ENCODE measurements around the gene SKAP1.
"Not testable (repeated sequence)": the region's sequence is repeated elsewhere in the genome, so short reads cannot be mapped to it uniquely, and the experiment has no call there.

The SKAP1 gene

DNA sequence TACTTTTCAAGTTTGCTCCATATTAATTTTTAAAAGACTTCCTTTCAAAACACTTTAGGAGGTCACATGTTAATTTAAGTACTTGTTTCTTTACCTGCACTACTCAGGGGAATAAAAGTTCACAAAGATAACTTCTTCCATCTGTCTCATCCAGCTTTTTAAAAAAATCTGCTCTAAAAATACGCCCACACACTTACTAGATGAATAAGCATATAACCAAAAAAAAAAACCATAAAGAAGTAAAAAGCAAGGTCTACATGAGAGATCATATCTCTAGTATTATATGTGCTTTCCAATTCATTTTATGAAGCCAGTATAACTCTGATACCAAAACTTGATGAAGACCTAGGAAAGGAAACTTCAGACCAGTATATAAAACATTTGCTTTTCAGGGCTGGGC, 17.2 kb downstream of the SKAP1 start:
- no peak for DNase-seq (ENCODE audit: low read depth)

DNA sequence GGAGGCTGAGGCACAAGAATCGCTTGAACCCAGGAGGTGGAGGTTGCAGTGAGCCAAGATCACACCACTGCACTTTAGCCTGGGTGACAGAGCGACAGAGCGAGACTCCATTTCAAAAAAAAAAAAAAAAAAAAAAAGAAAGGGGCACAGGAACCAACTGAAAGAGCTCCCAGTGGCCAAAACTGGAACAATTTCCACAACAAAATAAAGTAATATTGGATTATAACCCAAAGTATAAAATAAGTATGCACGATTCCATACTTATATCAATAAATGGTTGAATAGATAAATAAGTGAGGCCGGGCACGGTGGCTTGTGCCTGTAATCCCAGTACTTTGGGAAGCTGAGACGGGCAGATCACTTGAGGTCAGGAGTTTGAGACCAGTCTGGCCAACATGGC, 19.2 kb downstream of the SKAP1 start:
- not testable (repeated sequence) for DNase-seq (ENCODE audit: low read depth)

- DNase-seq (ENCODE audit: low read depth), result no peak
These were observed 20.4 kb downstream of the SKAP1 start for GRCh38 chr17:48409607-48410006.

DNA sequence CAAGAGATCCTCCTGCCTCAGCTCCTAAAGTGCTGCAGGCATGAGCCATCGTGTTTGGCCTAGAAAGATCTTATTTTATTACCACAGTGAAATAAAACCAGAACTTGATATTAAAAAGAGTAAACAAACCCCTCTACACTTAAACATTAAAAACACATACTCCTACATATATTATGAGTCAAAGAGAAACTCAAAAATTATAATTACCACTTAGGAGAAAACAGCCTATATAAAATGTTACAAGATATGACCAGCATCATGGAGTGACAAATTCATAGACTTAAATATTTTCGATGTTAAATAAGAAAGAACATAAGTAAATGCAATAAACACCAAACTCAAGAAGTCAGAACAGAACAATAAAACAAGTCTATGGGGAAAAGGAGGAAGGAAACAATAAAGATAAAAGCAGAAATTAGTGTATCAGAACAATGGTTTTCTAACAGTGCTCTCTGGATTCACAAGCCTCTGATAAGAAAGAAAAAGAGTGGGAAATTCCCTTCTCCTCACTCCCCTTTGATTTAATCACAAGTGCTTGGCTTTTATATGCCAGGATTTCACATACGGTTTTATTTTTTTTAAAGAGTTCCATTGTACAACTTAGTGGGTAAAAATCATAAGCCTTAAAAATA, 23.0 kb downstream of the SKAP1 start:
- DNase-seq (ENCODE audit: low read depth), result no peak

DNA sequence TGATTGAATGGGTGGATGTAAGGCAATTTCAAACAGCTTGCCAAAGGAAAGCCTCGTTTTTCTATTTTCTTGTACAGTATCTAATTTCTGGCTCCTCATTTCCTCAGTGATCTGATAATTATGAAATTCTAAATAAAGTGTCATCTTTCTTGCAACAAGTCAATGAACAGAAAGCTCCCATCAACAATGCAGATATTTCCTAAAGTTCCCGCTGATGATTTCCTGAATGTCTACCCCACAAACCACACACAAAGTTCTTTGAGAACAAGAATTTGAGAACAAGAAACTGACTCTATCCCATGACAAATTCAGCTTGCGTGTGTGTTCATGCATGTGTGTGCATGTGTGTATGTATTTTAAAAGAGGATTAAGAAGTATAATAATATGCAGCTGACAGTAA, 35.2 kb downstream of the SKAP1 start:
- DNase-seq (ENCODE audit: low read depth), result no peak

- DNase-seq (ENCODE audit: low read depth), result no peak
These were observed 36.7 kb downstream of the SKAP1 start for GRCh38 chr17:48393283-48393682.

- DNase-seq (ENCODE audit: low read depth), result no peak
These were observed 37.2 kb downstream of the SKAP1 start for GRCh38 chr17:48392857-48393256.

DNA sequence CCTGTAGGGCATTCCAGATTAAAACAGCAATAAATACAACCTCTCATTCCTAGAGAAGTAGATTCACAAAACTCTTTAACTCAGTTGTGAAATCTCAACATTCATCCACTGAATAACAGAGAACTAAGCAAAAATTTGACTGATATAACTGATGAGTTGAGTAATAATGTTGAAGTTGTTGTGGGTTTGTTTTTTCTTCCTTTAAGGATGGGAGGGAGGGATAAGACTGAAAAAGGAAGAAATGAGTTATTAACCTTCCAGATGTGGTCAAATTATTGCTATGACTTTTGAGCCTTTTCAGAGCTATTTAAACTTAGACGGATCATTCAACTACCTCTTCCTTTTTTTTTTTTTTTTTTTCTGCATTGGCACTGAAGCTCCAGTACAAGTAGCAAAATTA, 38.6 kb downstream of the SKAP1 start:
- no peak for DNase-seq (ENCODE audit: low read depth)

DNA sequence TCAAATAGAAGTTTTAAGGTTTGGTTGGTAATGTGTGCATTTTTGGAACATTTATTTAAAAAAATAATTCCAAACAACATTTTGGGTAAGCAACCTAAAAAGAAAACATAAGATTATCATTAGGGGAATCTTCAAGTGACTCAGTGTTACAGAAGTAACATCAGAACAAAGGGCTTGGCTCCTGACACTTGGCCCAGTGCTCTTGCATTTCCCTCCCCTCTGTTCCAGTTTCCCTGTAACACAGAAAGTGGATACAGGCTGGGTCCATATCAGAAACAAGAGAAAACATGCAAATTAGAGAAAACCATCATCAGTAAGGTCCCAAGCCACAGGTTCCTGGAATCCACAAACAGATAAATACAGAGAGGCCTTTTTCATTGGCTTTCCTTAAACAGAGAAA, 40.1 kb downstream of the SKAP1 start:
- DNase-seq (ENCODE audit: low read depth), result no peak

GRCh38 chr17:48388955-48389743, 40.9 kb downstream of the SKAP1 start:
- DNase-seq (ENCODE audit: low read depth), result no peak

- no peak for DNase-seq (ENCODE audit: low read depth)
These were observed 43.2 kb downstream of the SKAP1 start for GRCh38 chr17:48386826-48387225.

DNA sequence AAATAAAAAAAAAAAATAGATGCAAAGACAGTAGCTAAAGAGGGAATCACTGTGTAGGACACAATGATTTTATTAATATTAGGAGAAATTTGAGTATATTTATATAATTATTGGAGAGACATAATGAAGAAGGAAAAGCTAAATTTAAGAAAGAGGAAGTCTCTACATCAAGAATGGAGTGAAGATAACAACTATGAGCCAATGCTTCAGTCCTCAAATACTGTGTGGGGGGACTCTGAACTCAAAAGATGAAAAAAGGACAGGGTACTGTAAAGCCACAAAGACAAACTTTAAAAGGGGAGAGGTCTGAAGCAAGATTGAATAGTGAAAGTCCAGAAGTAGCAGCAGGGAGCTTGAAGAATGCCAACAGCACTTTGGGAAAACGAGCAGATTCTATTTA, 44.7 kb downstream of the SKAP1 start:
- DNase-seq (ENCODE audit: low read depth), result no peak

GRCh38 chr17:48384164-48384563, 45.9 kb downstream of the SKAP1 start:
- no peak for DNase-seq (ENCODE audit: low read depth)

- DNase-seq (ENCODE audit: low read depth), result no peak
These were observed 47.0 kb downstream of the SKAP1 start for GRCh38 chr17:48382989-48383388.

- DNase-seq (ENCODE audit: low read depth), result no peak
These were observed 51.2 kb downstream of the SKAP1 start for GRCh38 chr17:48378708-48379392.

DNA sequence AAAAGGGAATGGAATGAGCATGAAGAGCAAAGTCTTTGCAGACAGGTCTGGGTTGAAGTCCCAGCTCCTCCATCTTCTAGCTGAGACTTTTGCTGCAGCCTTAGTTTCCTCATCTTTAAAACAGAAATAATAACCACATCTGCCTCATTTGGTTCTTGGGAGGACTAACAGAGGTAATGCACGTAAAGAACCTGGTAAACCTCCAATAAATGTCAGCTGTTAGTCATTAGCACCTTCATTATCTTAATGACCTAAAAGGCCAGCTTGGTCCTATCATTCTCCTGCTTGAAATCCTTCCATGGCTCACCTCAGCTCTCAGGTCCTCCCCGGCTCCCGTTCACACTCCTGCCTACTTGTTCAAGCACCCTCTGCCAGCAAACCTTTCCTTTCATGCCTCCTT, 51.8 kb downstream of the SKAP1 start:
- no peak for DNase-seq (ENCODE audit: low read depth)

- no peak for DNase-seq (ENCODE audit: low read depth)
These were observed 53.2 kb downstream of the SKAP1 start for GRCh38 chr17:48376682-48377325.

DNA sequence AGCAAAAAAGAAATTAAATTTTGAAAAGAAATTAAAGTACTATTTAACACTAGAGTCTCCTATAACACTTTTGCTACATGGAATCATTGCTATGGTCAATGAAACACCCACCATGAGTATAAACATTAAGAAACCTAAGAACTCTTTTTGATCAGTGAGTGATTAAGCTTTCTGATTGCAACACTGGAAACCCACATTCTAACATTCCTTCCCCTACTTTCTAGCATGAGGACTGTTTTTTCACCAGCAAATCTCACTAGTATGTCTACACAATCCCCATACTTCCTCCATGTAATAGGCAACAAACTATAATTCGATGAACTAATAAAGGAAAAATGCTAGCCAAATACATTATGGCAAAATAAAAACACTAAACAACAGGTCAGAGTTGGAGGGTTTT, 54.7 kb downstream of the SKAP1 start:
- DNase-seq (ENCODE audit: low read depth), result no peak

DNA sequence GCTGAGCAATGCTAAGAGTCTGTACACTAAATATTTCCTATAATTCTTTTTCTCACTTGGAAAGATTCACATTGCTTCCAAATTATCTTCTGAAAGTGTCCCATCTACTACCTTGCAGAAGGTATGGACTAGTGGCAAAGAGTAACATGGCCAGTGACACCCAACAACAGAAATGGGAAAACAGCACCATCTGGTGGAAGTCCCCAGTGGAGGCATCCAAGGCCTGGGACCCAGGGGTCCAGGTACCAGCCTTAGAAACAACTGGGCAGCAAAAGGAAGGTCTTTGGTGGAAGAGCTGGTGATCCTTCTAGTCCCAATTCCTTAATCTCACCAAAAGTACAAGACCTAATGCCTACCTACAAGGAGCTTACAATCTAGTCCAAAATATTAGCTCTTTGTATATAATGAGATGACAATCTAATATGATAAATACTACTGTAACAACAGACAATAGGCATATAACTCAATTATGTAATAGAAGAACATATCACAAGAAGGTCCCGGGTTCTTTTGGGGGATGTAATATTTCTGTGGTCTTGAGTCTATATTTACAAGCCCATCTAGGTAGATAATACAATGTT, 55.3 kb downstream of the SKAP1 start:
- no peak for DNase-seq (ENCODE audit: low read depth)

DNA sequence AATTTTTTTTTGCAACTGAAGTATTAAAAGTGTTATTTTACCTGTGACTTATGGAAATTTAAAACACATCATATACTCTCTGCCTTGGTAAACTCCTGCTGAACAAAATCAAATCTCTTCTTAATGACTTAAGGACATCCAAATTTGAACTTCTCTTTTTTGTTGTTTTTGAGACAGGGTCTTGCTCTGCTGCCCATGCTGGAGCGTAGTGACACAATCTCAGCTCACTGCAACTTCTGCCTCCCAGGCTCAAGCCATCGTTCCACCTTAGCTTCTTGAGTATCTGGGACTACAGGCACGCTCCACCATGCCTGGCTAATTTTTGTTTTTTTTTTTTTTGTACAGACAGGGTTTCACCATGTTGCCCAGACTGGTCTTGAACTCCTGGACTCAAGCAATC, 56.1 kb downstream of the SKAP1 start:
- DNase-seq (ENCODE audit: low read depth), result no peak

DNA sequence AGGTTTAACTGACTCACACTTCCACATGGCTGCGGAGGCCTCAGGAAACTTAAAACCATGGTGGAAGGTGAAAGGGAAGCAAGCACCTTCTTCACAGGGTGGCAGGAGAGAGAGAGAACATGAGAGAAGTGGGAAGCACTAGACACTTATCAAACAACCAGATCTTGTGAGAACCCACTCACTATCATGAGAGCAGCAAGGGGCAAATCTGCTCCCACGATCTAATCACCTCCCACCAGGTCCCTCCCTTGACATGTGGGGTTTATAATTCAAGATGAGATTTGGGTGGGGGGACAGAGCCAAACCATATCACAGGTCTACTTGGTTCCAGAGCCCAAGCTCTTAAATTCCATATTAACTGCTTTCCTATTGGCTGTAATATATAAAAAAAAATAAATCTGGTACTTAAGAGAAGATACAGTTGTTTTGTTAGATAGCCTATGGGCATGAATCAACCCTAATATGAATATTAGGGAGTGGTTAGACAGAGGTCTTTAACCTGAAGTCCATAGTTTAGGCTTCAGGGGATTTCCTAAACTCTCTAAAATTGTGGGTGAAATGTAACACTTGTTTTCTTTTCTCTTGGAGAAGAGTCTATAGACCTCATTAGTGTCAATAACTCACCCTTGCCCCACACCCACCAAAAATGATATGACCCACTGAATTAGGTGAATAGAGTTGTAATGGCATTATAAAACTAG, 56.7 kb downstream of the SKAP1 start:
- DNase-seq (ENCODE audit: low read depth), result peak; percentile 32

GRCh38 chr17:48368967-48369366, 61.0 kb downstream of the SKAP1 start:
- not testable (repeated sequence) for DNase-seq (ENCODE audit: low read depth)
